Breast epithelium (tissue), 4 donors: ENCODE data around the gene SNRPD3. TPM values are rescaled to one million over a fixed set of nuclear protein-coding genes. Genes with fewer than 3 reads are reported as not detected.

Source experiments
- DNase-seq, 2 donors: peaks; one replicate each; pipeline ENCODE4 v3.0.0-alpha.2; 2019; ENCODE audit warnings: low spot score in 2 of 2
- H3K27ac ChIP-seq, 2 donors: fragments of 200-600 bp; sonication (generic) in 1 of 2; one replicate each; pipeline ENCODE4 v1.5.1; 2016 to 2019; ENCODE audit warnings: mild to moderate bottlenecking in 1 of 2
- H3K27me3 ChIP-seq, 2 donors: fragments of 200-600 bp; sonication (generic) in 1 of 2; one replicate each; pipeline versions ENCODE4 v1.5.1 to v1.6.0; 2017 to 2019; ENCODE audit warnings: control low read depth in 1 of 2, mild to moderate bottlenecking in 1 of 2
- H3K36me3 ChIP-seq: fragments of 200-600 bp; one replicate; pipeline ENCODE4 v1.5.1; 2019
- H3K4me1 ChIP-seq, 2 donors: fragments of 200-600 bp; sonication (generic); one replicate each; pipeline ENCODE4 v1.5.1; 2016 to 2019; ENCODE audit warnings: control low read depth in 1 of 2
- H3K4me3 ChIP-seq, 3 donors: fragments of 200-600 bp; sonication (generic); 1 replicate in 2 of 3; 2 replicates in 1 of 3; pipeline ENCODE4 v1.5.1; 2016 to 2019; ENCODE audit warnings: mild to moderate bottlenecking in 3 of 3, moderate library complexity in 2 of 3
- H3K9me3 ChIP-seq, 2 donors: fragments of 200-600 bp; sonication (generic) in 1 of 2; one replicate each; pipeline ENCODE4 v1.5.1; 2016 to 2019; ENCODE audit warnings: control low read depth in 1 of 2
- POLR2A ChIP-seq: fragments of 450-650 bp; IDR thresholded peaks from one replicate; pipeline ENCODE4 v1.6.1; 2016; ENCODE audit warnings: antibody characterized with exemption, mild to moderate bottlenecking, moderate library complexity
- POLR2AphosphoS5 ChIP-seq, 3 donors: sonication (generic); formaldehyde crosslinking; IDR thresholded peaks; one replicate each; pipeline ENCODE4 v1.6.1; 2017; ENCODE audit warnings: antibody characterized with exemption in 3 of 3
- intact Hi-C: fragments of 100-400 bp; cut with DNase I; formaldehyde crosslinking; loops from one replicate; pipeline ENCODE4 v1.15.1; 2023; ENCODE audit warnings: low total_unique reads
- total RNA-seq, 3 donors: library from RNA; depleted of rRNA; stranded (reverse); fragments of >200 nt; gene quantifications; one replicate each; pipeline ENCODE4 v1.1.0, GENCODE V29; 2016
- TF ChIP-seq, protein P1 (sequence below), 3 donors: fragments of 450-650 bp; IDR thresholded peaks; one replicate each; pipeline ENCODE4 v1.5.1; 2016 to 2017; ENCODE audit warnings: antibody characterized with exemption in 3 of 3, mild to moderate bottlenecking in 3 of 3, moderate library complexity in 3 of 3

The SNRPD3 gene
- total RNA-seq, 3 donors from 2014 or later = 105 to 148 (median 124) TPM

DNA sequence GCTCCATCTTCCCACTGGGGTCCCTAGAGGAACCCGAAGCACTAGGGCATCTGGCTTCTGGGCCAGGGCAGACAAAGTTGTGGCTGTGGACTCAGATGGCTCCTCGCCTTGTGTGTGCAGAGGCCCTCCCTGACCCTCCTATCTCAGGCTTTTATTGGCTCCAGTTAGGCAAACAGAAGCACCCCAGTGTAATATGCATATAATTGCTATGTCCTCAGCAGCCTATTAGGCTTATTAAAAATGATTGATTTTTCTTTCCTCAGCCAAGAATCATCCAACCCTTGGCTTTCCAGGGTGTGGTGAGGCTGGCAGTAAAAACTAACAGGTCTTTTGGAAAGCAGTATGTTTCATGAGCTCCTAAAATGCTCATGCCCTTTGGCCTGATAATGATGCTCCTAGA is 38.4 kb upstream of the SNRPD3 start:
- no peaks in the 10 kb centered on the region for H3K36me3 ChIP-seq
- H3K4me1 ChIP-seq = no peaks in the 10 kb centered on the region
- no peak for TF ChIP-seq POLR2AphosphoS5 (IDR thresholded peaks at IDR 0.05)
- TF ChIP-seq, protein P1, sequence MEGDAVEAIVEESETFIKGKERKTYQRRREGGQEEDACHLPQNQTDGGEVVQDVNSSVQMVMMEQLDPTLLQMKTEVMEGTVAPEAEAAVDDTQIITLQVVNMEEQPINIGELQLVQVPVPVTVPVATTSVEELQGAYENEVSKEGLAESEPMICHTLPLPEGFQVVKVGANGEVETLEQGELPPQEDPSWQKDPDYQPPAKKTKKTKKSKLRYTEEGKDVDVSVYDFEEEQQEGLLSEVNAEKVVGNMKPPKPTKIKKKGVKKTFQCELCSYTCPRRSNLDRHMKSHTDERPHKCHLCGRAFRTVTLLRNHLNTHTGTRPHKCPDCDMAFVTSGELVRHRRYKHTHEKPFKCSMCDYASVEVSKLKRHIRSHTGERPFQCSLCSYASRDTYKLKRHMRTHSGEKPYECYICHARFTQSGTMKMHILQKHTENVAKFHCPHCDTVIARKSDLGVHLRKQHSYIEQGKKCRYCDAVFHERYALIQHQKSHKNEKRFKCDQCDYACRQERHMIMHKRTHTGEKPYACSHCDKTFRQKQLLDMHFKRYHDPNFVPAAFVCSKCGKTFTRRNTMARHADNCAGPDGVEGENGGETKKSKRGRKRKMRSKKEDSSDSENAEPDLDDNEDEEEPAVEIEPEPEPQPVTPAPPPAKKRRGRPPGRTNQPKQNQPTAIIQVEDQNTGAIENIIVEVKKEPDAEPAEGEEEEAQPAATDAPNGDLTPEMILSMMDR (IDR thresholded peaks at IDR 0.05) = no peak
- no peak for TF ChIP-seq POLR2A
- intact Hi-C loops = loop anchor here (10.0 kb wide), 1 partner anchor 463 kb away; no protein-coding TSS in a partner anchor
- no peaks in the 10 kb centered on the region for H3K27me3 ChIP-seq
- no peak for DNase-seq
- no peak overlapping the region for H3K4me3 ChIP-seq
- H3K9me3 ChIP-seq = no peaks in the 10 kb centered on the region
- H3K27ac ChIP-seq = no peak overlapping the region

DNA sequence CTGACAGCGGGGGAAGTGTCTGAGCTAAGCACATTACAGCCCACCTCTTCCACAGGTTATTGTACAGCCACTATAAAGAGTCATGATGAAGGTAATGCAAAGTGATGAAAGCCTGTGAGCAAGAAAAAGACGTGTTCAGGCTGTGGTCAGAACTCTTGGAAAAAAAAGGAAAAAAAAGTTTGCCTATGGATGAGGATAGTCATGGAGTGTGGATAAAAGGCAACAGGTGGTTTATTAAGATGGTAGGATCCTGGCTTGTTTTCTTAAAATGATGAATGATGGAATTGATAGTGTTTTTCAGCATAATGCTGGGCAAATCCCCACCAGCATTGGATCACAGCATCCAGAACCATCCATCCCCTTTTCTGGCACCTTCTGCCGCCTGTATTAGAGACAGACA is 37.6 kb upstream of the SNRPD3 start:
- intact Hi-C loops = loop anchor here (10.0 kb wide), 1 partner anchor 463 kb away; no protein-coding TSS in a partner anchor
- Histone ChIP-seq H3K27ac (no peak overlapping the region), H3K27me3 (no peaks in the 10 kb centered on the region), H3K9me3 (no peaks in the 10 kb centered on the region), H3K36me3 (no peaks in the 10 kb centered on the region), H3K4me1 (no peaks in the 10 kb centered on the region), H3K4me3 (no peak overlapping the region)
- no peak for DNase-seq
- no peak for TF ChIP-seq POLR2A
- no peak for TF ChIP-seq POLR2AphosphoS5 (IDR thresholded peaks at IDR 0.05)
- TF ChIP-seq, protein P1 (IDR thresholded peaks at IDR 0.05) = no peak

DNA sequence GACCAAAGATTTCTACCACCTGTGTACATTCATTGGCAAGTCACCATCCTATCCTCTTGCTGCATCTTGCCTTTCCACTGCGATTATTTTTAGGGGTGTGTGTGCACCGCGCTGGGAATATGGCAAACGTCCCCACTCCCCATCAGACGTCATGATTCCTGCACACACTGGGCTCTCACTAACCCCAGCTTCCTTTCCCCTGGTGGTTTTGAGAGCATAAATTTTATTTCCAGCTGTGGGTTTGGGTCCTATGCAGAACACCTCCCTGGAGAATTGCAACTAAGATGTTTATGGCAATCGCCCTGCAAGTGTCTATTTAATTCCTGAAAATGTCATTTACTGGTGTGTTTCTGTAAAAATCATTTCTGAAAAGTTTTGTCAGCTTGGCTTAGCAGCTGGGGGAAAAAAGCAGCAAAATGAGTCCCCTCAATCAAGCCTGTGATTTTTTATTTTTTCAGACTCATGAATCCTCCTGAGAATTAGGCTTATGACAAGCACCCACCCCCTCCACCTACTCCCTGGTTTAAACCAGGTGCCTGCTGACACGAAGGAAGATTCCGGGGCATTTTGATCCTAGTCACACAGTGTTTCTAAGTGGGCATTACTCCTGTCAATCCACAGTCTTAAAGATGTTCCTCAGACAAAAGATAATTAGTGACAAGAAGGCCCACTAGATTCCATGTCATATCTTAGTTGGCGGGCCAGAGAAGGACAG is 36.9 kb upstream of the SNRPD3 start:
- TF ChIP-seq, protein P1 (IDR thresholded peaks at IDR 0.05) = no peak
- TF ChIP-seq POLR2A (no peak), POLR2AphosphoS5 (IDR thresholded peaks at IDR 0.05) (no peak)
- Histone ChIP-seq H3K4me3 (no peak overlapping the region), H3K4me1 (no peaks in the 10 kb centered on the region), H3K36me3 (no peaks in the 10 kb centered on the region), H3K9me3 (no peaks in the 10 kb centered on the region), H3K27ac (no peak overlapping the region), H3K27me3 (no peaks in the 10 kb centered on the region)
- no peak for DNase-seq
- intact Hi-C loops = loop anchor here (10.0 kb wide), 1 partner anchor 464 kb away; no protein-coding TSS in a partner anchor

DNA sequence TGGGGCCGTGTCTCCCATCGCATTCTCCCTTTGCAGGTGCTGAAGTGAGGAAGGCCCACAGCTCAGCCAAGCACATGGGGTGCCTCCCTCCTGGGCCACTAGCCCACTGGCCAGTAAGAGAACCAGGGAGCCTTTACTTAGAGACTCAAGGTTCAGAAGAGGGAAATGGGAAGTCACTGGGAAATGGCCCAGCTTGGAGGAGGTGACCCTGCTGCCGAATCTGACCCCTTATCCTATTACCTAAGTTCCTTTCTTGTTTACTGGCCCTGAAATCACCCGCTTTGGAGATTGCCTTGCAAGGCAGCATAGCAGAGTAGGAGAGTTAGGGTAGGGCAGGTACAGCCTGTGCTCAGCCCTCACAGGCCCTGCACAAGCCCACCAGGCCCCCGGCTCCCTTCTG is 36.3 kb upstream of the SNRPD3 start:
- no peak for TF ChIP-seq POLR2AphosphoS5 (IDR thresholded peaks at IDR 0.05)
- no peak for TF ChIP-seq POLR2A
- TF ChIP-seq, protein P1 (IDR thresholded peaks at IDR 0.05) = no peak
- no peak for DNase-seq
- no peaks in the 10 kb centered on the region for H3K9me3 ChIP-seq
- intact Hi-C loops = loop anchor here (10.0 kb wide), 1 partner anchor 465 kb away; no protein-coding TSS in a partner anchor
- no peaks in the 10 kb centered on the region for H3K27me3 ChIP-seq
- H3K4me1 ChIP-seq = no peaks in the 10 kb centered on the region
- no peak overlapping the region for H3K4me3 ChIP-seq
- no peaks in the 10 kb centered on the region for H3K36me3 ChIP-seq
- H3K27ac ChIP-seq = no peak overlapping the region

DNA sequence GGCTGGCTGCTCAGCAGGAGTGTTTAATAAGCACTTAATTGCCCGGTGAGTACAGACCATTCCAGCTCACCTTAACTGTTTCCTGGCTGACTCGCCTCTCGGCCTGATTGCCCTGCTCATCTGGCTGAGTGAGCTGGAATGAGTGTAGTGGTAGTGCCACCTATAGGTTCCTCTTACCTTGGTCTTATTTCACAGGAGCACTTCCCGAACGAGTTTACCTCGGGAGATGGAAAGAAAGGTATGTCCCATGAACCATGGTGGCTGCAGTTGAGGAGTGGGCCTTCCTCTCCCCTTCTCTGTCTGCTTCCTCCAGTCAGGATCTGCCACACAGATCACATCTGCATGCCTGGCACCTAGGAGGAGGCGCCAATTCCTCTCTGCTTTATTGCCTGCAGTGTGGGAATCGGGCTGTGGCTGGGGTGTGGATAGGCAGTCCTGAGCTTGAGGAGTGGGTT is 34.0 kb upstream of the SNRPD3 start:
- no peak for DNase-seq
- TF ChIP-seq, protein P1 (IDR thresholded peaks at IDR 0.05) = peak in 1 of 3 donors; percentile 35
- no peak for TF ChIP-seq POLR2A
- Histone ChIP-seq H3K4me1 (no peaks in the 10 kb centered on the region), H3K4me3 (no peak overlapping the region), H3K9me3 (no peaks in the 10 kb centered on the region), H3K27ac (no peak overlapping the region), H3K27me3 (no peaks in the 10 kb centered on the region), H3K36me3 (no peaks in the 10 kb centered on the region)
- intact Hi-C loops = no loop called here
